ENCODE data around the gene DES.

DES gene

DNA sequence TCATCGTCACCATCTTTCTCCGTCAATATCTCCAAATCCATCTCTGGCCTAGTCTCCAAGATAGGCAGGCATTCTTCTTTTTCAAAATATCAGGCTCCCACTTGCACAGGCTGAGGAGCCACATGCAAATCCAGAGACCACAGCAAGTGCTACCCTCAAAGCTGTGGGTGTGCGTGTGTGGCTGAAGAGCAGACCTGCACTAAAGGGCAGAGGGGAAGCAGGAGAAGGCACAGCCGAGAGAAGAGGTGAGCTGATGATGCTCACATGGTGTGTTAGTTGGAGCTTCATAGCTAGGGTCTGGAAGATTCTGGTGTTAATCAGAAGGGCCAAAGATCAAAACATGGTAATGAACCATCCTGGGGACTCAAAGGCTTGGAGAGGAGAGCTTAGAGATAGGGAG is 20.3 kb downstream of the DES start:
- no peak for DNase-seq (ENCODE audit: low read depth in 1 of 2, low spot score in 1 of 2)

DNA sequence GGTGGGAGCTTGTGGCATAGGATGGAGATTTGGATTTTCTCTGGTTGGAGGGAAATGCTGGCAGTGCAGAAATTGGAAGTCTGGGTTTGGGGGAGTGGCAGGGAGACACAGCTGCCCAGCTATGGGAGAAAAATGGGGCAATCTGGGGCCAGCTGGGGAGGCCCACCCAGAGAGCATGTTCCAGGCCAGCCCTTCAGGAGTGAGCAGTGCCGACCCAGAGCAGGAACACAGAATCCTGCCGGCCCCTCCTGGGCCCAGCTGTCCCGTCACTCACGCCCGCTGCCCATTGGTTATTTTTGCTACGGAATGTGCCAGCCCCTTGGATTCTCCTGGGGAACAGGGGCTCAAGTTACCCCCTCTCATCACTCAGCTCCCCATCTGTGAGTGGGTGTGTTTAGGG is 21.3 kb downstream of the DES start:
- no peak for DNase-seq (ENCODE audit: low read depth in 1 of 2, low spot score in 1 of 2)

DNA sequence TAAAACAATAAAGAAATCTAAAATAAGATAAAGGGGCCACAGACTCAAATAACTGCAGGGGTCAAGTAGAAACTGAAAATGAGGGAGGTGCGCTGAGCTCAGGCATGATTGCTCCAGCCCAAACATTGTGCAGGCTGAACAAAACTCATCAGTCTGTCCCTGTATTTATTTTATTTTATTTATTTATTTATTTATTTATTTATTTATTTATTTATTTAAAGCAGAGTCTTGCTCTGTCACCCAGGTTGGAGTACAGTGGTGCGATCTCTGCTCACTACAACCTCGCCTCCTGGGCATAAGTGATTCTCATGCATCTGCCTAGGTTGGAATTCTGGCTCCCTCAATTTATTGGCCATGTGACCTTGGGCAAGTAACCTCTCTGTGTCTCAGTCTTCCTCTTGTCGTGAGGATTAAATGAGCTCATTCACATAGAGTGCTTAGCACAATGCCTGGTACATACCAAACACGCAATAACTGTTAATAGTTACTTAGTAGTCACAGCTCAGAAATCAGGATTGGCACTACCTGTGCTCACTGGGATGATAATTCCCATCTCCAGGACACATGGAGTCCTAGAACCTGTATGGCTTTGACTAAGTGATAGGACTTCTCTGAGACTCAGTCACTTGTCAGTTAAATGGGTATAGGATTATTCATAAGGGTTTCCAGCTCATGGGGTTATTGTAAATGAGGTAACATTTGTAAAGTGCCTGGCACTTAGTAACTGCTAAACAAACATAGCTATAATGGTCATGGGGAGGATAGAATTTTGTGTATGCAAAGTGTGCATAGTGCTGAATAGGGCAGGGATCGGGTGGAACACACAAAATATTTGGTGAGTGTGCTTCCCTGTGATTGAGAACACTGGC is 22.4 kb downstream of the DES start:
- no peak for DNase-seq (ENCODE audit: low read depth in 1 of 2, low spot score in 1 of 2)

GRCh38 chr2:219441451-219442255 is 23.5 kb downstream of the DES start:
- peak; percentile 35 to 36 for DNase-seq (ENCODE audit: low read depth in 1 of 2, low spot score in 1 of 2)

GRCh38 chr2:219442256-219443015 is 24.3 kb downstream of the DES start:
- DNase-seq (ENCODE audit: low read depth in 1 of 2, low spot score in 1 of 2), result no peak

GRCh38 chr2:219443016-219443696 is 25.0 kb downstream of the DES start:
- no peak for DNase-seq (ENCODE audit: low read depth in 1 of 2, low spot score in 1 of 2)

DNA sequence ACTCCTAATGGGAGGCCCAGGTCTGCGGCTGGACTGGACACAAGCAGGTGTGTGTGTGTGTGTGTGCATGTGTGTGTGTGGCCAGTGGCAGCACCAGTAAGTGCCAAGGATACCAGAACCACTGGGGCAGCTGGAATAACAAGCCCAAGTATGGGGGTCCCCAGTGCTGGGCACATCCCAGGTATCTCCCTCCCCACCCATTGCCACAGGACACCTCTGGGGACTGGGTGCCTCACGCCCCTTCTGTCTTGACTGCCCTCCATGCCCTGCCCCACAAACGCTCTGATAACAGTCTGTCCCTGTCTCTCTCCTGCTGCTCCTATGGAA is 25.5 kb downstream of the DES start:
- DNase-seq (ENCODE audit: low read depth in 1 of 2, low spot score in 1 of 2), result no peak

DNA sequence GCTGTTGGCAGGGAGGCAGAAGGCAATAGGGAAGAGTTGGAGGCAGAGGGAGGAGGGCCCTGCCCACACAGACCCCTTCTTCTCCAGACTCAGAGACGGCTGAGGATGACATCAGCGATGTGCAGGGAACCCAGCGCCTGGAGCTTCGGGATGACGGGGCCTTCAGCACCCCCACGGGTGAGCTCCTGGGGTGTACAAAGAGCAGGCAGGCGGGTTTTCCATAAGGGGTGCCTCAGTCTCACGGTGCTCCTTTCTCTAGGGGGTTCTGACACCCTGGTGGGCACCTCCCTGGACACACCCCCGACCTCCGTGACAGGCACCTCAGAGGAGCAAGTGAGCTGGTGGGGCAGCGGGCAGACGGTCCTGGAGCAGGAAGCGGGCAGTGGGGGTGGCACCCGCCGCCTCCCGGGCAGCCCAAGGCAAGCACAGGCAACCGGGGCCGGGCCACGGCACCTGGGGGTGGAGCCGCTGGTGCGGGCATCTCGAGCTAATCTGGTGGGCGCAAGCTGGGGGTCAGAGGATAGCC is 26.5 kb downstream of the DES start:
- no peak for DNase-seq (ENCODE audit: low read depth in 1 of 2, low spot score in 1 of 2)

GRCh38 chr2:219445220-219445640 is 27.1 kb downstream of the DES start:
- DNase-seq (ENCODE audit: low read depth in 1 of 2, low spot score in 1 of 2), result no peak

GRCh38 chr2:219446101-219446504 is 27.9 kb downstream of the DES start:
- DNase-seq (ENCODE audit: low read depth in 1 of 2, low spot score in 1 of 2), result no peak

GRCh38 chr2:219446689-219447088 is 28.5 kb downstream of the DES start:
- no peak for DNase-seq (ENCODE audit: low read depth in 1 of 2, low spot score in 1 of 2)

- DNase-seq (ENCODE audit: low read depth in 1 of 2, low spot score in 1 of 2), result no peak
These were observed 29.3 kb downstream of the DES start for GRCh38 chr2:219447242-219448098.

DNA sequence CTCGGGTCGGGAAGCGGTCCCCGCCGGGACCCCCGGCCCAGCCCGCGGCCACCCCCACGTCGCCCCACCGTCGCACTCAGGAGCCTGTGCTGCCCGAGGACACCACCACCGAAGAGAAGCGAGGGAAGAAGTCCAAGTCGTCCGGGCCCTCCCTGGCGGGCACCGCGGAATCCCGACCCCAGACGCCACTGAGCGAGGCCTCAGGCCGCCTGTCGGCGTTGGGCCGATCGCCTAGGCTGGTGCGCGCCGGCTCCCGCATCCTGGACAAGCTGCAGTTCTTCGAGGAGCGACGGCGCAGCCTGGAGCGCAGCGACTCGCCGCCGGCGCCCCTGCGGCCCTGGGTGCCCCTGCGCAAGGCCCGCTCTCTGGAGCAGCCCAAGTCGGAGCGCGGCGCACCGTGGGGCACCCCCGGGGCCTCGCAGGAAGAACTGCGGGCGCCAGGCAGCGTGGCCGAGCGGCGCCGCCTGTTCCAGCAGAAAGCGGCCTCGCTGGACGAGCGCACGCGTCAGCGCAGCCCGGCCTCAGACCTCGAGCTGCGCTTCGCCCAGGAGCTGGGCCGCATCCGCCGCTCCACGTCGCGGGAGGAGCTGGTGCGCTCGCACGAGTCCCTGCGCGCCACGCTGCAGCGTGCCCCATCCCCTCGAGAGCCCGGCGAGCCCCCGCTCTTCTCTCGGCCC is 30.1 kb downstream of the DES start:
- no peak for DNase-seq (ENCODE audit: low read depth in 1 of 2, low spot score in 1 of 2)

GRCh38 chr2:219448776-219449341 is 30.7 kb downstream of the DES start:
- DNase-seq (ENCODE audit: low read depth in 1 of 2, low spot score in 1 of 2), result no peak

DNA sequence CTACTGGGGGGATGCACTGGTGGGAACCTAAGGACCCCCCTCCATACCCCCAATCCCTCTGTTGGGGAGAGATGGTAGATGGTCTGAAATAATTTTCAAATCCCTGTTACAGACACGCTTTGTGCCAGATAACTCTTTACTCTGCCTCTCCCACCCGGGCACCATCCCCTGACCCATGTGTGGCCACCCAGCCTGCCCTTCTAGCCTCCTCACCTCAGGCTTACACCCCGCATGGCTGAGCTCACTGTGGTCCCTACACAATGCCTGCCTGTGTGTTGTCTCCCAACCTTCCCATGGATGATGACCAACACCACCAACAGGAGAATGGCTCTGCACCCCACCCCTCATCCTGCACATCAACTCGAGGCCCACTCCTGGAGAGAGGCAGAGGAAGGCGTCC is 31.4 kb downstream of the DES start:
- DNase-seq (ENCODE audit: low read depth in 1 of 2, low spot score in 1 of 2), result no peak

DNA sequence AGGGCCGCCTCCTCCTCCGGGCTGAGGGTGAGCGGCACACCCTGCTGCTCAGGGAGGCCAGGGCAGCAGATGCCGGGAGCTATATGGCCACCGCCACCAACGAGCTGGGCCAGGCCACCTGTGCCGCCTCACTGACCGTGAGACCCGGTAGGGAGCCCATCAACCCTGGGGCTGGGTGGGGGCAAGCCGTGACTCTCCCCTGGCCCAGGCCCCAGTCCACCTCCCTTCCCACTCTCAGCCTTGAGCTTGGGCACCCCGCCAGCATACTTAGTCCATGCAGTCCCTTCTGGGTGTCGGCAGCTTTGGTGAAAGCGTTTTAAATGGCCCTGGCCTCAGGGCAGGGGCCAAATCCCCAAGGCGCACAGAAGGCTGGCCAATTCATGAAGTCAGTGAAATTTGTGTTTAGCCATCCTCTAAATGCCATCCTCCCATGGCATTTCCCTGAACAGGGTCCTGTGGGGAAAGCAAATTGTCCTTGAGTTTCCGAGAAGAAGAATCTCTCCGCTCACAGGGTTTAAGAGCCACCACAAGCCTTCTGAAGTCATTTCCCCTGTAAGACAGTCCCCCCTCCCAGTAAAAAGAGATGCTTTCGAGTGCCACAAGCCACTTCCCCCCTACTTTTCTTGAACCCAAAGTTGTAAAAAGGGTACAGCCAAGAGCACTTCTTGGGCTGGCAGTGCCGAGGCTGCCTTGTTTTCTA is 33.6 kb downstream of the DES start:
- no peak for DNase-seq (ENCODE audit: low read depth in 1 of 2, low spot score in 1 of 2)

DNA sequence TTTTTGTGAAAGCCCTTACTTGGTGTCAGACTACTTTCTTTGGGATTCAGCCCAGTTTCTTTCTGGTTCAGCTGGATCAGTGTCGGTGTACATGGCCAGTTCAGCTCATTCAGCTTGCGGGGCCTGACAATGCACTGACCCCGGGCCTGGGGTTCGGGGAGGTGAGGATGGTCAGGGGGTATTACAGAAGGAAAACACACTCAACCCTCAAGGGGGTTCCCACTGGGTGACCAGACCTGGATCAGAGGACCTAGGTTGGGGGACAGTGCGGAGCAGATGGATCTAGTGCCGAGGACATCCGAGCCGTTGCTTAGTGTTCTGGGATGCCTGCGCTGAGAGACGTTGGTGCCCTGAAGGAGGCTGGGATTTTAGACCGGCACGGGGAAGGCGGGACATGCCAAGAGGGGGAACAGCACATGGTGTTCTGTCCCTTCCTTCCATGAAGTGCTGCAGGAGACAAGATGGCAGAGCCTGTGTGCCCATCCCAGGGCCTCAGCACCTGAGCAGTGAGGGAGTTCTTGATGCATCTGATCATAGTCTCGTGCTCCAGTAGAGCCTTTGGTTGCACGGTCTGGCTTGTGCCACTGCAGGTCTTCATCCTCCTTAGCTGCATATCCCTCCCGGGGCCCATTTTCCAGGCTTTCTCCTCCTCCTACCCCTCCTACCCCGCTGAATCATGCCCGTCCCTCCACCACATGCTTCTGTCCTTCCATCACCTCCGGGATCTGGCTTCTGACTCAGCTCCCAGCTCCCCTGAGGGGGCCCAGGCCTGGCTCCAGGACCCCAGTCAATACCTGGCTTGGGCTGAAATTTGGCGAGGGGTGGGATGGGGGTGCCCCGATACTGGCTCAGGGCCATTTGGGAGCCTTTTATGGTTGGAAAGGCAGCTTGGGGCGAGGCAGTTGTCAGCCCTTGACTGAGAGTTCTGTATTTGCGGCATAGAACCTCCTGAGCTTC is 34.5 kb downstream of the DES start:
- no peak for DNase-seq (ENCODE audit: low read depth in 1 of 2, low spot score in 1 of 2)

Measured in stimulated activated CD4-positive, alpha-beta T cell treated with anti-CD3 and anti-CD28 coated beads, Interleukin-15, amount 100 ng/mL, for 1 hour (primary cell).